Chondrocyte (in vitro differentiated cells): ENCODE measurements around the gene EIF5A. TPM values are rescaled to one million over a fixed set of nuclear protein-coding genes. Genes with fewer than 3 reads are reported as not detected.
"Not testable (repeated sequence)": the region's sequence is repeated elsewhere in the genome, so short reads cannot be mapped to it uniquely, and the experiment has no call there.

Experiments
- DNase-seq: peaks from one replicate; pipeline ENCODE4 v3.0.0; 2021; ENCODE audit warnings: mixed read lengths, low spot score
- H3K27ac Mint-ChIP-seq: one replicate; pipeline ENCODE4 v1.8.0; 2021; ENCODE audit warnings: mild to moderate bottlenecking, moderate library complexity, mixed read lengths; ENCODE audit not compliant: unreplicated experiment
- H3K27me3 Mint-ChIP-seq: 2 replicates; pipeline ENCODE4 v1.8.0; 2021; ENCODE audit warnings: low read depth, mixed read lengths
- H3K36me3 Mint-ChIP-seq: 2 replicates; pipeline ENCODE4 v1.8.0; 2021; ENCODE audit warnings: low read depth, mixed read lengths
- H3K4me1 Mint-ChIP-seq: 2 replicates; pipeline ENCODE4 v1.8.0; 2021; ENCODE audit warnings: low read depth, mild to moderate bottlenecking, mixed read lengths
- H3K4me3 Mint-ChIP-seq: one replicate; pipeline ENCODE4 v1.8.0; 2021; ENCODE audit warnings: mild to moderate bottlenecking, moderate library complexity, mixed read lengths; ENCODE audit not compliant: unreplicated experiment
- H3K9me3 Mint-ChIP-seq: 2 replicates; pipeline ENCODE4 v1.8.0; 2021; ENCODE audit warnings: low read depth, mixed read lengths
- CTCF ChIP-seq: fragments of 200-600 bp; sonication (generic); IDR thresholded peaks from 2 replicates; pipeline ENCODE4 v1.5.0; 2021; ENCODE audit warnings: antibody characterized with exemption, mild to moderate bottlenecking, moderate library complexity
- total RNA-seq: library from RNA; stranded (reverse); gene quantifications from 3 replicates; pipeline ENCODE4 v1.2.1, GENCODE V29; 2021

Gene EIF5A
- total RNA-seq, 1 donor from 2014 or later: 364 TPM

- Mint-ChIP-seq H3K27me3 (peaks cover 4% of the 10 kb centered on the region), H3K36me3 (no peaks in the 10 kb centered on the region), H3K4me3 (no peak overlapping the region), H3K27ac (no peak overlapping the region), H3K4me1 (peaks cover 1% of the 10 kb centered on the region), H3K9me3 (no peaks in the 10 kb centered on the region)
- no peak for TF ChIP-seq CTCF
- no peak for DNase-seq
Measured at GRCh38 chr17:7334938-7335538, 27.6 kb downstream of the EIF5A start.

- not testable (repeated sequence) for H3K27ac Mint-ChIP-seq, H3K9me3 Mint-ChIP-seq, H3K4me3 Mint-ChIP-seq
Measured at GRCh38 chr17:7335765-7336164, 28.3 kb downstream of the EIF5A start.

GRCh38 chr17:7336240-7337175, 29.1 kb downstream of the EIF5A start, which contains the start of gene ACAP1:
TSS of gene ACAP1 (plus strand) at chr17:7336529. CDS start at chr17:7336735, 206 bp downstream.
- Mint-ChIP-seq H3K27me3 (peaks cover 6% of the 10 kb centered on the region), H3K9me3 (no peaks in the 10 kb centered on the region), H3K36me3 (no peaks in the 10 kb centered on the region), H3K4me1 (no peaks in the 10 kb centered on the region), H3K4me3 (no peak within 1 kb of the TSS), H3K27ac (no peak within 1 kb of the TSS)
- no peak for TF ChIP-seq CTCF
- no peak for DNase-seq

More at GRCh38 chr17:7335765-7336164, 28.3 kb downstream of the EIF5A start:
- H3K36me3 Mint-ChIP-seq, DNase-seq, H3K27me3 Mint-ChIP-seq, H3K4me1 Mint-ChIP-seq: not testable (repeated sequence)

- H3K27ac Mint-ChIP-seq, H3K36me3 Mint-ChIP-seq, DNase-seq, H3K4me3 Mint-ChIP-seq, H3K9me3 Mint-ChIP-seq, H3K27me3 Mint-ChIP-seq, H3K4me1 Mint-ChIP-seq: not testable (repeated sequence)
Measured at GRCh38 chr17:7337600-7337999, 30.2 kb downstream of the EIF5A start.

- Mint-ChIP-seq H3K4me1 (no peaks in the 10 kb centered on the region), H3K27me3 (peaks cover 8% of the 10 kb centered on the region), H3K4me3 (no peak overlapping the region), H3K27ac (no peak overlapping the region), H3K36me3 (no peaks in the 10 kb centered on the region), H3K9me3 (no peaks in the 10 kb centered on the region)
- no peak for DNase-seq
- TF ChIP-seq CTCF: no peak
Measured at GRCh38 chr17:7340179-7340578, 32.8 kb downstream of the EIF5A start.

- TF ChIP-seq CTCF: no peak
- no peaks in the 10 kb centered on the region for H3K36me3 Mint-ChIP-seq
Measured at GRCh38 chr17:7341842-7342241, 34.4 kb downstream of the EIF5A start.

More at GRCh38 chr17:7341842-7342241, 34.4 kb downstream of the EIF5A start:
- H3K9me3 Mint-ChIP-seq: no peaks in the 10 kb centered on the region
- no peak overlapping the region for H3K4me3 Mint-ChIP-seq
- peaks cover 7% of the 10 kb centered on the region for H3K27me3 Mint-ChIP-seq
- no peak for DNase-seq
- H3K27ac Mint-ChIP-seq: no peak overlapping the region
- no peaks in the 10 kb centered on the region for H3K4me1 Mint-ChIP-seq
